ENCODE results near the gene USP48.
"Not testable (repeated sequence)": the region's sequence is repeated elsewhere in the genome, so short reads cannot be mapped to it uniquely, and the experiment has no call there.

Gene USP48

DNA sequence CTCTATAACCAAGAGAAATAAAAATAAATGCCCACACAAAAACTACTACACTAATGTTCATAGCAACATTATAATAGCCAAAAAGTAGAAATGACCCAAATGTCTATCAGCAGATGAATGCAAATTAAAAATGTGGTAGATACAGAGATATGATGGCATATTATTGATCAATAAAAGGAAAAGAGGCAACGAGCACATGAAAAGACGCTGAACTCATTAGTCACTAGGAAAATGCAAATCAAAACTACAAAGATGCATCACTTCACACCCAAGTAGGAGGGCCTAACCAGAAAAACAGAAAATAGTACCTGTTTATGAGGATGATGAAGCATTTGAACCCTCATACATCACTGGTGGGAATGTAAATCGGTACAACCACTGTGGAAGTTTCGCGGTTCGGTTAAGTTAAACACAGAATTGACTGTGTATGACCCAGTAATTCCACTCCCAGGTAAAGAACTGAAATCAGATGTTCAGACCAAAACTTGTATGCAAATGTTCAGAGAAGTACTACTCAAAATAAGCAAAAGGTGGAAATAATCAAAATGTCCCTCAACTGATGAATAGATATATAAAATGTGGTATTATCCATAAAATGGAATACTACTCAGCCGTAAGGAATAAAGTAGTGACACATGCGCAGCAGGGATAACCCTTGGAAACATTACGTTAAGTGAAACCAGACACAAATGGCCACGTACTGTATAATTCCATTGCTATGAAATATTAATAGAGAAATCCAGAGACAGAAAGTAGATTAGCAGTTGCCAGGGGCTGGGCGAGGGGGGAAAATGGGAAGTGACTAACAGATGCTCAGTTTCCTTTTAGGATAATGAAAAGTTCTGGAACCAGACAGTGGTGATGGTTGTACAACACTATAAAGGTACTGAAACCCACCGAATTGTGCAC lies 3.1 kb downstream of the USP48 start:
- ChIA-PET CTCF (no interaction called here), POLR2A (no interaction called here)
- no peak for DNase-seq (ENCODE audit: extremely low spot score)

GRCh38 chr1:21778405-21778727 lies 4.6 kb downstream of the USP48 start:
- ChIA-PET CTCF (no interaction called here), POLR2A (no interaction called here)
- TF ChIP-seq ELF4 (IDR thresholded peaks at IDR 0.05) (no peak), FOXA1 (IDR thresholded peaks at IDR 0.05) (no peak), FOXM1 (IDR thresholded peaks at IDR 0.05; ENCODE audit: borderline replicate concordance) (no peak), TARDBP (IDR thresholded peaks at IDR 0.05) (no peak), L3MBTL2 (conservative IDR thresholded peaks at IDR 0.05) (no peak), NFRKB (IDR thresholded peaks at IDR 0.05) (no peak), SP1 (IDR thresholded peaks at IDR 0.05) (no peak), ARNT (IDR thresholded peaks at IDR 0.05) (no peak), CTBP1 (IDR thresholded peaks at IDR 0.05; ENCODE audit: borderline replicate concordance) (no peak), FOXK2 (IDR thresholded peaks at IDR 0.05) (no peak), LEF1 (IDR thresholded peaks at IDR 0.05; ENCODE audit: borderline replicate concordance) (no peak), ZNF384 (IDR thresholded peaks at IDR 0.05) (no peak), SUZ12 (IDR thresholded peaks at IDR 0.05) (no peak), BHLHE40 (IDR thresholded peaks at IDR 0.05; ENCODE audit: borderline replicate concordance) (no peak), PKNOX1 (IDR thresholded peaks at IDR 0.05) (no peak), HDGF (IDR thresholded peaks at IDR 0.05; ENCODE audit: borderline replicate concordance) (no peak)
- no peak for DNase-seq (ENCODE audit: extremely low spot score)

More for the DNA sequence above, 3.1 kb downstream of the USP48 start:
- TF ChIP-seq HDGF (IDR thresholded peaks at IDR 0.05; ENCODE audit: borderline replicate concordance) (no peak), SUZ12 (IDR thresholded peaks at IDR 0.05) (no peak), ARNT (IDR thresholded peaks at IDR 0.05) (no peak), FOXA1 (IDR thresholded peaks at IDR 0.05) (no peak), ELF4 (IDR thresholded peaks at IDR 0.05) (no peak), TARDBP (IDR thresholded peaks at IDR 0.05) (no peak), PKNOX1 (IDR thresholded peaks at IDR 0.05) (no peak), LEF1 (IDR thresholded peaks at IDR 0.05; ENCODE audit: borderline replicate concordance) (no peak), FOXK2 (IDR thresholded peaks at IDR 0.05) (no peak), NFRKB (IDR thresholded peaks at IDR 0.05) (no peak), L3MBTL2 (conservative IDR thresholded peaks at IDR 0.05) (no peak), CTBP1 (IDR thresholded peaks at IDR 0.05; ENCODE audit: borderline replicate concordance) (no peak), ZNF384 (IDR thresholded peaks at IDR 0.05) (no peak), BHLHE40 (IDR thresholded peaks at IDR 0.05; ENCODE audit: borderline replicate concordance) (no peak), FOXM1 (IDR thresholded peaks at IDR 0.05; ENCODE audit: borderline replicate concordance) (no peak)

GRCh38 chr1:21776925-21777324 lies 6.0 kb downstream of the USP48 start:
- POLR2A ChIA-PET; CTCF ChIA-PET; DNase-seq (ENCODE audit: extremely low spot score): not testable (repeated sequence)

- ChIA-PET CTCF (no interaction called here), POLR2A (no interaction called here)
- TF ChIP-seq CTBP1 (IDR thresholded peaks at IDR 0.05; ENCODE audit: borderline replicate concordance) = no peak
- TF ChIP-seq BHLHE40 (IDR thresholded peaks at IDR 0.05; ENCODE audit: borderline replicate concordance) = no peak
- no peak for TF ChIP-seq LEF1 (IDR thresholded peaks at IDR 0.05; ENCODE audit: borderline replicate concordance)
- TF ChIP-seq FOXA1 (IDR thresholded peaks at IDR 0.05) = no peak
- TF ChIP-seq ZNF384 (IDR thresholded peaks at IDR 0.05) = no peak
- no peak for TF ChIP-seq SUZ12 (IDR thresholded peaks at IDR 0.05)
- TF ChIP-seq FOXK2 (IDR thresholded peaks at IDR 0.05) = no peak
- TF ChIP-seq NFRKB (IDR thresholded peaks at IDR 0.05) = no peak
- TF ChIP-seq ELF4 (IDR thresholded peaks at IDR 0.05) = no peak
- TF ChIP-seq TARDBP (IDR thresholded peaks at IDR 0.05) = no peak
- TF ChIP-seq HDGF (IDR thresholded peaks at IDR 0.05; ENCODE audit: borderline replicate concordance) = no peak
- no peak for DNase-seq (ENCODE audit: extremely low spot score)
These were observed 6.9 kb downstream of the USP48 start for GRCh38 chr1:21775985-21776562.

DNA sequence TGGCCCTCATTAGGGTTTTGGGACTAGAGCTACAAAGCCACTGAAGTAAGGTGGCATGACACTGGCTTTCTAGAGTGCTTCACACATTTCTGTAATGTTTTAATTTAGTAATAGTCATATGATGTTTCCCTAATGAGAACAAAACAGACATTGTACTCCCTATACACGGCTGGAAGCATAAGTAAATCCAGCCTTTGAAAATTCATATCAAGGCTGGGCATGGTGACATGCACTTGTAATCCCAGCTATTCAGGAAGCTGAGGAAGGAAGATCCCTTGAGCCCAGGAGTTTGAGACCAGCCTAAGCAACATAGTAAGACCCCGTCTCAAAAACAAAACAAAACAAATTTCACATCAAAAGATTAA lies 7.4 kb downstream of the USP48 start:
- DNase-seq (ENCODE audit: extremely low spot score) = no peak
- ChIA-PET CTCF (no interaction called here), POLR2A (no interaction called here)
- TF ChIP-seq BHLHE40 (IDR thresholded peaks at IDR 0.05; ENCODE audit: borderline replicate concordance) = no peak
- no peak for TF ChIP-seq SUZ12 (IDR thresholded peaks at IDR 0.05)
- no peak for TF ChIP-seq PKNOX1 (IDR thresholded peaks at IDR 0.05)
- TF ChIP-seq FOXM1 (IDR thresholded peaks at IDR 0.05; ENCODE audit: borderline replicate concordance) = no peak
- TF ChIP-seq NFRKB (IDR thresholded peaks at IDR 0.05) = no peak
- no peak for TF ChIP-seq ELF4 (IDR thresholded peaks at IDR 0.05)
- TF ChIP-seq ARNT (IDR thresholded peaks at IDR 0.05) = no peak
- TF ChIP-seq FOXK2 (IDR thresholded peaks at IDR 0.05) = no peak
- no peak for TF ChIP-seq ZNF384 (IDR thresholded peaks at IDR 0.05)
- TF ChIP-seq SP1 (IDR thresholded peaks at IDR 0.05) = no peak
- TF ChIP-seq L3MBTL2 (conservative IDR thresholded peaks at IDR 0.05) = no peak
- TF ChIP-seq CTBP1 (IDR thresholded peaks at IDR 0.05; ENCODE audit: borderline replicate concordance) = no peak
